IPS-15b (cell line): ENCODE results near the gene SLC19A2.
A peak's percentile ranks its signal among the peaks of the same experiment; 100 is the strongest.

Source experiments
- H3K27me3 ChIP-seq: one replicate; pipeline ENCODE4 v1.6.1; 2013; ENCODE audit warnings: low read length; ENCODE audit not compliant: control insufficient read depth, insufficient read depth
- H3K36me3 ChIP-seq: one replicate; pipeline ENCODE4 v1.6.1; 2013; ENCODE audit warnings: low read length; ENCODE audit not compliant: control insufficient read depth, insufficient read depth
- H3K4me1 ChIP-seq: one replicate; pipeline ENCODE4 v1.6.1; 2013; ENCODE audit warnings: mild to moderate bottlenecking, low read length; ENCODE audit not compliant: control insufficient read depth, insufficient read depth
- H3K4me3 ChIP-seq: one replicate; pipeline ENCODE4 v1.5.1; 2013; ENCODE audit warnings: low read depth, low read length
- H3K9ac ChIP-seq: one replicate; pipeline ENCODE4 v1.6.1; 2013; ENCODE audit warnings: low read depth, mild to moderate bottlenecking, low read length
- H3K9me3 ChIP-seq: one replicate; pipeline ENCODE4 v1.6.1; 2013; ENCODE audit warnings: mild to moderate bottlenecking, low read length; ENCODE audit not compliant: control insufficient read depth, insufficient read depth

Gene SLC19A2

DNA sequence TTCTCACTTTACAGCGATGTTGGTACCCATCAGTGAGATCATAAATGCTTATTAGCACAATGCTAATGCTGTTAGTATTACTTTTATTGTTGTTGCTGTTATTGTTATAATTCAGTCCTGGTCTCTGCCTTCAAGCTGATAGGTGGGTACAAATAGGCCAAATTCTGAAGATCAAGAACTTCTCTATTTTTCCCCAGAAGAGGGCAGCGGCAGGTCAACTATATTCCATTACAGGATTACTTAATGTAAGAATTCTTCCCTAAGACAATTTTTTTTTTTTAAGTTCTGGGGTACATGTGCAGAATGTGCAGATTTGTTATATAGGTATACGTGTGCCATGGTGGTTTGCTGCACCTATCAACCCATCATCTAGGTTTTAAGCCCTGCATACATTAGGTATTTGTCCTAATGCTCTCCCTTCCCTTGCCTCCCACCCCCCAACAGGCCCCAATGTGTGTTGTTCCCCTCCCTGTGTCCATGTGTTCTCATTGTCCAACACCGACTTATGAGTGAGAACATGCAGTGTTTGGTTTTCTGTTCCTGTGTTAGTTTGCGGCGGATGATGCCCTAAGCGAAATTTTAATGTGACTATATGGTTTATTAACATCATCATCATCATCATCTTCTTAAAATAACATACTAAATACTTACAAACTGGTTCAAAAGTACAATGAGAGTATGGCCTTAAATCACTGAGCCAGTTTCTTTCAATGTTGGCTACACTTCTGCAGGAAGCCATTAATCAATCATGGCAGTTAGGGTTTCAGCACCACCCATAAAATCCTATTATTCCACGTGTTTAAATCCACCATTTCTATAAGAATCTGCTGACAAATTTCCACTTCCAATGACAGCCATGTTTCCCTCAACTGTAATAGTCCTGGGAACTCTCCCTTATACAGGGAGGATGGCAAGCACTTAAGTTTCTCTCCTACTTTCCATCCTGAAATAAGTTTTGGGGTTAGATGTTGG is 19.2 kb downstream of the SLC19A2 start:
- Histone ChIP-seq H3K27me3 (no peaks in the 10 kb centered on the region), H3K4me3 (no peak overlapping the region), H3K9ac (no peak overlapping the region), H3K4me1 (no peaks in the 10 kb centered on the region), H3K36me3 (no peaks in the 10 kb centered on the region), H3K9me3 (no peaks in the 10 kb centered on the region)

DNA sequence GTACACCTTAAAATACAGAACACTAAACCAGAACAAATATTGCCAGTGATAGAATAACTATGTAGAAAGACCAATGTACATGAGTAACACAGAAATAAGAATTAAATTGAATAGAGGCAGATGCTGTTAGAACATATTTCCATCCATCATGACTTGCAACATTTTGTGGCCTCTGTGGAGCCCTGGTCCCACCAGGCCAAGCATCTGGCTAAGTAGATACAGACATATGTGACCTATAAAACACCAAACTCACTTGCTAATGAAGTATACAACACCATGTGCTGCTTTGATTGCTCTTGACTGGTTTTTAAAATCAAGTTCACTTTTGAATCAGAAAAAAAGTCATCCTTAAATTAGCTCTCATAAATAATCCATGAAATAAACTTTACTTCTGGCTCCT is 20.5 kb downstream of the SLC19A2 start:
- no peaks in the 10 kb centered on the region for H3K4me1 ChIP-seq
- no peak overlapping the region for H3K9ac ChIP-seq
- H3K4me3 ChIP-seq: no peak overlapping the region
- no peaks in the 10 kb centered on the region for H3K27me3 ChIP-seq
- no peaks in the 10 kb centered on the region for H3K9me3 ChIP-seq
- no peaks in the 10 kb centered on the region for H3K36me3 ChIP-seq

DNA sequence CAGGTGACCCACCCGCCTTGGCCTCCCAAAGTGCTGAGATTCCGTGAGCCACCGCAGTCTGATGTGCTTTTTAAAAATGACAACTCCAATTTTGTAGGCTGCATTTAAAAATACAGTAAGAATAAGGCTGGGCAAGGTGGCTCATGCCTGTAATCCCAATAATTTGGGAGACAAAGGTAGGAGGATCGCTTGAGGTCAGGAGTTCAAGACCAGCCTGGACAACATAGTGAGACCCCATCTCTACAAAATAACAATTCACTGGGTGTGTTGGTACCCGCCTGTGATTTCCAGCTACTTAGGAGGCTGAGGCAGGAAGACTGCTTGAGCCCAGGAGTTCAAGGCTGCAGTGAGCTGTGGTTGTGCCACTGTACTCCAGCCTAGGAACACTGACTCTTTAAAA is 23.4 kb downstream of the SLC19A2 start:
- Histone ChIP-seq H3K4me3 (no peak overlapping the region), H3K9ac (no peak overlapping the region), H3K27me3 (no peaks in the 10 kb centered on the region), H3K4me1 (no peaks in the 10 kb centered on the region), H3K36me3 (no peaks in the 10 kb centered on the region), H3K9me3 (no peaks in the 10 kb centered on the region)

DNA sequence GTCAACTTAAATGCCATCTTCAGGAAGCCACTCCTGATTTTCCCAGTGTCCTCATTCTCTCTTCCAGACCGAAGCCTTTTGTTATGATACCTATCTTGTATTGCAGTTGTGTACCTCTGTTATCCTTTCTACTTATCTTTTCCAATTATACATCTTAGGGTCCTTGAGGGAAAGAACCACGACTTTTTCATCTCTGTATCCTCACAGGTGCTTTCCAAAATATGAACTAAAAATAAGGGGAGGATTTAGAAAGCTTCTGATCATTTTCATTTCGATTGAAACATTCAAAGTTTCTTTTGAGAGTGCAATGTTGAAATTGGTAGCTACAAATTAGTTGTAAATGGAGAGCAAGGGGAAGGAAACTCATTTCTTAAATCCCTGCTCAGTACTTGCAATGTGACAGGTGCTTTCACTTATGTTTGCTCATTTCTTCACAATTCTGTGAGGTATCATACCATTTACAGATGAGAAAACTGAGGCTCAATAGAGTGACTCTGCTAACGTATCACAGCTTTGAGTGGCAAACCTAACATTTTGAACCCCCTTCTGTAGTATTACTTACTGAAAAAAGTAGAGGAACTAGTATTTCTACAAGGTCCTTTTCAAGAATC is 24.2 kb downstream of the SLC19A2 start:
- Histone ChIP-seq H3K4me1 (no peaks in the 10 kb centered on the region), H3K36me3 (no peaks in the 10 kb centered on the region), H3K9me3 (no peaks in the 10 kb centered on the region), H3K27me3 (no peaks in the 10 kb centered on the region), H3K4me3 (no peak overlapping the region), H3K9ac (no peak overlapping the region)

DNA sequence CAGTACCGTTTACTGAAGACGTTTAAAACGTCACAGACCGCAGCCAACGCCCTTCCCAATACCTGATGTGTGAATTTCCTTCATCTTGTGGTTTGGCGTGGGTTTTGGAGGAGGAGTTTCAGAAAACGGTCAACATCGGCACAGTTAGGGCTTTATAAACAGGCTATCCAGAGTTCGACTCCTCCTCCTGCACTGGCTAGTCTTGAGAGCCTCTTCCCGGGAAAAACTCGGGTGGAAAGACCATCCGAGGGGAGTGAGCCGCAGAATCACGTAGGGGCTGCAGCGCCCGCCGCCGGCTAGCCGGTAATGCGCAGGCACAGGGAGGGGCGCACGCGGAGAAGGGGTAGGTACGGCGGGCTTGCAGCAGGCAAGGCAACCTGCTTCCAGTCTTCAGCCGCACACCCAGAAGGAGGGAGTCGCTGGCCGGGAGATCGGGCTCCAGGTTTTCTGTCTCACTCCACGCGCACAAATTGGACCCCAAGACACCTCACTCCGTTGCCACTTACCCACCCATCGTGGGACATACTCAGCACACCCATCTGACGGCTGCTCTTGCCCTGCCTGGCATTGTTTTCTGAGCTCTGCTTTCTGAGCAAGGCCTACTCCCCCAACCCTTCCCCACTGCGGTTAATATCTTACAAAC is 25.4 kb downstream of the SLC19A2 start:
- Histone ChIP-seq H3K27me3 (no peaks in the 10 kb centered on the region), H3K4me3 (peak overlapping the region; percentile 48), H3K4me1 (no peaks in the 10 kb centered on the region), H3K36me3 (no peaks in the 10 kb centered on the region), H3K9me3 (no peaks in the 10 kb centered on the region), H3K9ac (no peak overlapping the region)

DNA sequence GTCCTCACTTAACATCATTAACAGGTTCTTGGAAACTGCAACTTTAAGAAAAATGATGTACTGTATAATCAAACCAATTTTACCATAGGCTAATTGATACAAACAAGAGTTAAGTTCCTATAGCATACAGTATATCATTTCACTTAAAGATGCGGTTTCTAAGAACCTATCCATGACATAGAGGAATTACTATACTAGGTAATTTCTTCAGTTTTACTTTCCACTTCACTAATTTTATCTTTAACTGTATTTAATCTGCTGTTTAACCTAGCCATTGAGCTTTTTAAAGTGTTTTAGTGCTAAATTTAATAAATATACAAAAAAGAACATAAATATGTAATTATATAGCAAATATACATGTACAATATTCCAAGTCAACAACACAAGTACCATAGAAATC is 28.3 kb downstream of the SLC19A2 start:
- Histone ChIP-seq H3K36me3 (no peaks in the 10 kb centered on the region), H3K27me3 (no peaks in the 10 kb centered on the region), H3K4me3 (no peak overlapping the region), H3K9me3 (no peaks in the 10 kb centered on the region), H3K9ac (no peak overlapping the region), H3K4me1 (no peaks in the 10 kb centered on the region)

DNA sequence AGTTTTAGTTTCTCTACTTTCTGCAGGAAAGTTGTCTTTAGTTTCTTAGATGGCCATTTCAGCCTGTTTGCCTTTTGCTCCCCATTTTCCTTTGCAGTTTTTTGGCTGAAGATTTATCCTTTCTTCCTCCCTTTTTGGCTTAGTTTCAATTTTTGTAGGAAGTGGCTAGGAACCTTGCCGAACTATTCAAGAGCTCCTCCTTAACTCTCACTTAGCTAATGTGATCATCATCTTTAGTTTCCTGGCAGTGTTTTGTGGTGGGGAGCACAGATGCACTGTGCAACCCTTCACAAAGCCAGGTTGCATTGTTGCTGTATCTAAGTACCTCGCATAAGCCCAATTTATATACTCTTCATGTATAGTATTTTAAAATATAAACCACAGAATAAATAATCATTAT is 29.7 kb downstream of the SLC19A2 start:
- Histone ChIP-seq H3K4me3 (no peak overlapping the region), H3K27me3 (no peaks in the 10 kb centered on the region), H3K9ac (no peak overlapping the region), H3K9me3 (no peaks in the 10 kb centered on the region), H3K4me1 (no peaks in the 10 kb centered on the region), H3K36me3 (no peaks in the 10 kb centered on the region)

DNA sequence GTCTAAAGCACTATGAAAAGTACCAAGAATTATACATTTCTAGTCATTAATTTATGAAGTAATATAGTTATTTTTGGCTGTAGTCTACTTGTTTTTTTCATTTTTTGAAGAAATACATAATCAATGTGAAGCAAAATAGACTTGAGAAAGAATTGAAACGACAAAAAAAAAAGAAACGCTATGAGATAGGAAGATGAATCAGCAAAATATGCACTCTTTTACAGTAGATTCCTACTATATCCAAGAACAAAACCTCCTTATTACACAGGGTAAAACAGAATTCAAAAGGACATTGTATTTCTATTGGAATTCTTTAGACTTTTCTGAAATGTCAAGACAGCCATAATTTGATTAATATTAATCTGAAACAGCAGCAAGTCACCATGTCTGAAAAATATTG is 32.8 kb downstream of the SLC19A2 start:
- H3K9ac ChIP-seq: no peak overlapping the region
- no peaks in the 10 kb centered on the region for H3K4me1 ChIP-seq
- no peaks in the 10 kb centered on the region for H3K27me3 ChIP-seq
- H3K9me3 ChIP-seq: no peaks in the 10 kb centered on the region
- H3K36me3 ChIP-seq: no peaks in the 10 kb centered on the region
- no peak overlapping the region for H3K4me3 ChIP-seq

DNA sequence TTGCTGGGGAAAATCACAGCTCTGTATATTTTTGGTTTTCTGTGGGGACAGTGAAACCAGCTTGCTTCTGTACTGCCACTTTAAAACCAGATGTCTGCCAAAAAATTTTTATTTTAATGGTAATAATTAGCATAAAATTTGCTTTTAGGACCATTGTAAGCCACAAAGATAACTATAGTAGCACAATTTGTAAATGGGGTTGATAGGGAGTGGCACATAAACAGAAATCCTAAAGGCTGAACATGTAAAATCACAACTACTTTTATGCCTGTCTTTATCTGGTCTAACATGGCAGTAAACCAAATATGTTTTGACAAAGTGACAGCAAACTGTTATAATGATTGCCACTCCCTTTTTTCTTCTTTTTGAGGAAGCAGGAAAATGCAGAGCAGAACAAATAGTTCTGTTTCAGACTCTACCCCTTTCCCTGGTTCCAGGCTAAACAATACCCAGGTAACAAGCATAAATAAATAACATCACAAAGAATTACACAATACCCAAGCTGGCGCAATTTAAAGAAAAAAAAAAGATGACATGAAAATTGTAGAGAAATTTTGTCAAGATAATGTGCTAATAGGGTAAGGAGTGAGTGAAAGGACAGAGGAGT is 34.4 kb downstream of the SLC19A2 start:
- H3K27me3 ChIP-seq: no peaks in the 10 kb centered on the region
- H3K9ac ChIP-seq: no peak overlapping the region
- no peak overlapping the region for H3K4me3 ChIP-seq
- no peaks in the 10 kb centered on the region for H3K4me1 ChIP-seq
- H3K9me3 ChIP-seq: no peaks in the 10 kb centered on the region
- no peaks in the 10 kb centered on the region for H3K36me3 ChIP-seq

DNA sequence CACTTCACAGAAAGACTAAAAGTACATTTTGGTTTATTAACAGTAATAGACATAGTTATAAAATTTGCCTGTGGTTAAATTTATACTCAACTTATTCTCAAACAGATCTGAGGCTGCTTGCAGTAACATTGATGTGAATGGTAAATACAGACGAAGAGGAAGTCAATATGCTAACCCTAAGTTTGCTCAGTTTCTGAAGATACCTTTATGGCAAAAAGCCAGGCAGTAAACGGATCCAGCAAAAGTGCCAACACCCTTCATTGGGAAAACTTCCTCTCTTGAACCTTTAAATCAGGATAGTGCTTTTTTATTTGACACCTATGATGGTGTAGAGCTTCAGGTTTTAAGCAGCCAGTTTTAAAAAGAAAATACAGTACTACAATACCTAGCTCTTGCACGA is 41.8 kb downstream of the SLC19A2 start:
- Histone ChIP-seq H3K9me3 (no peaks in the 10 kb centered on the region), H3K4me1 (no peaks in the 10 kb centered on the region), H3K27me3 (no peaks in the 10 kb centered on the region), H3K36me3 (no peaks in the 10 kb centered on the region), H3K9ac (no peak overlapping the region), H3K4me3 (no peak overlapping the region)

DNA sequence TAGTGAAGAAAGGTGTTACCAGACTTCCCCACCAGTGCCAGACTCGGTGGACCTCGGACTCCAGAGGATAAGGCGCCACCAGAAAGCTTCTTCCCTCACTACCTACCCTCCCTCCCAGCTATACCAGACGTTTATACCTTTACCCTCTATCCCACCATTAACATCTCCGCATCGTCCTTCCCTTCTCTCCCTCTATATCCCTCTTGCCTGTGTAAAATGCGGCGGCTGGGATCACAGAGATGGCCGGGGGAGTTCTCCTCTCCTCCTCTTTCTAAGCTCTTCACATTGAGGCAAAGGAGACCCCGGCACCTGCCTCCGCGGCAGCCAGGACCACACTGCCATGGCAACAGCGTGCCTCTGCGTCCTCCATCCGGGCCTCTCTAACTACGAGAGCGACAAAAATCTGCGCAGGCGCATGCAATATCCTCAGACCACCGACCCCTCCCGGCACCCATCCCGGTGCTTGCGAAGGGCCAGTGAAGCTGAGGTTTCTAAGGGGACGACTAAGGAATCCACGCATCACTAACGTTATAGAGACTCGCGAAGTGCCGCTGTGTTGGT is 58.6 kb downstream of the SLC19A2 start, which contains the start of gene CCDC181:
CCDC181 (minus strand) TSS at position 394 of the 561 bp plus-strand sequence. CDS start 2,547 bp downstream, outside the sequence.
- H3K9me3 ChIP-seq: no peaks in the 10 kb centered on the region
- H3K9ac ChIP-seq: no peak within 1 kb of the TSS
- H3K4me1 ChIP-seq: no peaks in the 10 kb centered on the region
- H3K27me3 ChIP-seq: peaks cover 4% of the 10 kb centered on the region
- no peaks in the 10 kb centered on the region for H3K36me3 ChIP-seq
- peak within 1 kb of the TSS; percentile 63 for H3K4me3 ChIP-seq
